Right atrium auricular region (tissue), 2 donors: ENCODE results near the gene GNG7. TPM values are rescaled to one million over a fixed set of nuclear protein-coding genes. Genes with fewer than 3 reads are reported as not detected.
"Not testable (repeated sequence)": the region's sequence is repeated elsewhere in the genome, so short reads cannot be mapped to it uniquely, and the experiment has no call there.

ENCODE experiments used
- DNase-seq: peaks from one replicate; pipeline ENCODE4 v3.0.0-alpha.2; 2019; ENCODE audit warnings: low spot score
- H3K27ac ChIP-seq, 2 donors: fragments of 200-600 bp; sonication (generic); 1 replicate in 1 of 2; 2 replicates in 1 of 2; pipeline ENCODE4 v1.5.1; 2016 to 2019
- H3K27me3 ChIP-seq, 2 donors: fragments of 200-600 bp; sonication (generic); one replicate each; pipeline versions ENCODE4 v1.5.1 to v1.6.0; 2017 to 2019
- H3K36me3 ChIP-seq: fragments of 200-600 bp; sonication (generic); one replicate; pipeline ENCODE4 v1.5.1; 2016
- H3K4me1 ChIP-seq, 2 donors: fragments of 200-600 bp; sonication (generic); one replicate each; pipeline versions ENCODE4 v1.5.1 to v1.6.0; 2017 to 2019
- H3K4me3 ChIP-seq, 2 donors: fragments of 200-600 bp; sonication (generic); 1 replicate in 1 of 2; 2 replicates in 1 of 2; pipeline ENCODE4 v1.5.1; 2017 to 2019; ENCODE audit warnings: mild to moderate bottlenecking in 1 of 2, moderate library complexity in 1 of 2
- H3K9me3 ChIP-seq, 2 donors: fragments of 200-600 bp; sonication (generic); one replicate each; pipeline ENCODE4 v1.5.1; 2019
- total RNA-seq, 2 donors: library from RNA; depleted of rRNA; stranded (reverse); fragments of >200 nt; gene quantifications; one replicate each; pipeline ENCODE4 v1.1.0, GENCODE V29; 2016
- TF ChIP-seq, protein P1 (sequence below), 2 donors: fragments of 200-600 bp; sonication (generic); IDR thresholded peaks; one replicate each; pipeline ENCODE4 v1.5.1; 2019; ENCODE audit warnings: antibody characterized with exemption in 2 of 2

GNG7 gene
- total RNA-seq, 2 donors from 2014 or later = 18.0 to 22.8 TPM

DNA sequence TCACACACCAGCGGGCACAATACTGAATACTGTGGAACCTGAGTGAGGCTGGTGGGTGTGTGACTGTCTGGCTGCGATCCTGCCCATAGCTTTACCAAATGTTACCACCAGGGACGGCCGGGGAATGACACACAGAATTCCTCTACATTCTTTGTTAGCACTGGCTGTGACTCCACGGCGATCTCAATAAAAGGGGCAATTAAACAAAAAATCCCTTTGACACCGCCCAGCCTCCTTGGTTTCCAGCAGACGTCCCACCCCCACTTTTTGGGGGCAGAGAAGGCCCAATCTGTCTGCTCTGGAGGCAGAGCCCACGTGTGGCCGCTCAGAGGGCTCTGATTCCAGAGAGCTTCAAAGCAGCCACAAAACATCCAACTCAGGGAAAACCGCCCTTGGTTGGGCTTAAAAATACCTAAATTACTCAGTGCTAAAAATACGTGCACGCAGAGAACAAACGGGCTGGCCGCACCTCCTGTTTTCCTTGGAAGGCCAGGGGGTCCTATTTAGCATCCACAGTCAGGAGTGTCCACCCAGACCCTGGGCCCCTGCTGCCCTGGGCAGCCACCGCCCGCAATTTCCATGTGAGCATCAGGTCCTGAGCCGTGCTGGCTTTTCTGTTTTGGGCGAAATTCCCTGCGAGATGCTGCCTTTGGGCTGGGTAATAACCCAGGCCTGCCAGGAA lies 178.7 kb downstream of the GNG7 start:
- H3K4me1 ChIP-seq = peaks cover 0 to 24% of the 10 kb centered on the region in 2 donors
- no peaks in the 10 kb centered on the region for H3K36me3 ChIP-seq
- DNase-seq = no peak
- no peak overlapping the region for H3K4me3 ChIP-seq
- no peaks in the 10 kb centered on the region for H3K9me3 ChIP-seq
- no peak overlapping the region for H3K27ac ChIP-seq
- TF ChIP-seq, protein P1, sequence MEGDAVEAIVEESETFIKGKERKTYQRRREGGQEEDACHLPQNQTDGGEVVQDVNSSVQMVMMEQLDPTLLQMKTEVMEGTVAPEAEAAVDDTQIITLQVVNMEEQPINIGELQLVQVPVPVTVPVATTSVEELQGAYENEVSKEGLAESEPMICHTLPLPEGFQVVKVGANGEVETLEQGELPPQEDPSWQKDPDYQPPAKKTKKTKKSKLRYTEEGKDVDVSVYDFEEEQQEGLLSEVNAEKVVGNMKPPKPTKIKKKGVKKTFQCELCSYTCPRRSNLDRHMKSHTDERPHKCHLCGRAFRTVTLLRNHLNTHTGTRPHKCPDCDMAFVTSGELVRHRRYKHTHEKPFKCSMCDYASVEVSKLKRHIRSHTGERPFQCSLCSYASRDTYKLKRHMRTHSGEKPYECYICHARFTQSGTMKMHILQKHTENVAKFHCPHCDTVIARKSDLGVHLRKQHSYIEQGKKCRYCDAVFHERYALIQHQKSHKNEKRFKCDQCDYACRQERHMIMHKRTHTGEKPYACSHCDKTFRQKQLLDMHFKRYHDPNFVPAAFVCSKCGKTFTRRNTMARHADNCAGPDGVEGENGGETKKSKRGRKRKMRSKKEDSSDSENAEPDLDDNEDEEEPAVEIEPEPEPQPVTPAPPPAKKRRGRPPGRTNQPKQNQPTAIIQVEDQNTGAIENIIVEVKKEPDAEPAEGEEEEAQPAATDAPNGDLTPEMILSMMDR (IDR thresholded peaks at IDR 0.05) = no peak
- H3K27me3 ChIP-seq = no peaks in the 10 kb centered on the region

GRCh38 chr19:2519482-2519881 lies 183.0 kb downstream of the GNG7 start:
- no peak overlapping the region for H3K4me3 ChIP-seq
- H3K36me3 ChIP-seq = no peaks in the 10 kb centered on the region
- peaks cover 0 to 24% of the 10 kb centered on the region in 2 donors for H3K4me1 ChIP-seq
- H3K27me3 ChIP-seq = no peaks in the 10 kb centered on the region
- H3K9me3 ChIP-seq = no peaks in the 10 kb centered on the region
- DNase-seq = no peak
- H3K27ac ChIP-seq = no peak overlapping the region
- TF ChIP-seq, protein P1 (IDR thresholded peaks at IDR 0.05) = no peak

DNA sequence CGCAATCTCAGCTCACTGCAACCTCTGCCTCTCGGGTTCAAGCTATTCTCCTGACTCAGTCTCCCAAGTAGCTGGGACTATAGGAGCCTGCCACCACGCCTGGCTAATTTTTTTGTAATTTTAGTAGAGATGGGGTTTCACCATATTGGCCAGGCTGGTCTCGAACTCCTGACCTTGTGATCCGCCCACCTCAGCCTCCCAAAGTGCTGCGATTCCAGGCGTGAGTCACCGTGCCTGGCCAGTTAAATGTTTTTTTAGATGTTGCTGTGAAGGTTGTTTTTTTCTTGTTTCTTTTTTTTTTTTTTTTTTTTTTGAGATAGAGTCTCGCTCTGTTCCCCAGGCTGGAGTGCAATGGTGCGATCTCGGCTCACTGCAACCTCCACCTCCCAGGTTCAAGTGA lies 183.6 kb downstream of the GNG7 start:
- H3K4me1 ChIP-seq = peaks cover 0 to 21% of the 10 kb centered on the region in 2 donors
- not testable (repeated sequence) for H3K4me3 ChIP-seq, H3K27me3 ChIP-seq, H3K9me3 ChIP-seq, H3K36me3 ChIP-seq, DNase-seq
- peak overlapping the region in 1 of 2 donors; percentile 72 for H3K27ac ChIP-seq

GRCh38 chr19:2517881-2518601 lies 184.5 kb downstream of the GNG7 start:
- Histone ChIP-seq H3K27me3 (no peaks in the 10 kb centered on the region), H3K27ac (peak overlapping the region; percentile 42 to 72), H3K4me1 (peaks cover 0 to 16% of the 10 kb centered on the region in 2 donors), H3K9me3 (no peaks in the 10 kb centered on the region), H3K4me3 (no peak overlapping the region), H3K36me3 (no peaks in the 10 kb centered on the region)
- no peak for DNase-seq
- TF ChIP-seq, protein P1 (IDR thresholded peaks at IDR 0.05) = no peak

GRCh38 chr19:2516727-2517126 lies 185.8 kb downstream of the GNG7 start:
- Histone ChIP-seq H3K4me3 (no peak overlapping the region), H3K27me3 (no peaks in the 10 kb centered on the region), H3K27ac (no peak overlapping the region), H3K9me3 (no peaks in the 10 kb centered on the region), H3K36me3 (no peaks in the 10 kb centered on the region), H3K4me1 (peaks cover 0 to 23% of the 10 kb centered on the region in 2 donors)
- DNase-seq = no peak
- TF ChIP-seq, protein P1 (IDR thresholded peaks at IDR 0.05) = no peak

DNA sequence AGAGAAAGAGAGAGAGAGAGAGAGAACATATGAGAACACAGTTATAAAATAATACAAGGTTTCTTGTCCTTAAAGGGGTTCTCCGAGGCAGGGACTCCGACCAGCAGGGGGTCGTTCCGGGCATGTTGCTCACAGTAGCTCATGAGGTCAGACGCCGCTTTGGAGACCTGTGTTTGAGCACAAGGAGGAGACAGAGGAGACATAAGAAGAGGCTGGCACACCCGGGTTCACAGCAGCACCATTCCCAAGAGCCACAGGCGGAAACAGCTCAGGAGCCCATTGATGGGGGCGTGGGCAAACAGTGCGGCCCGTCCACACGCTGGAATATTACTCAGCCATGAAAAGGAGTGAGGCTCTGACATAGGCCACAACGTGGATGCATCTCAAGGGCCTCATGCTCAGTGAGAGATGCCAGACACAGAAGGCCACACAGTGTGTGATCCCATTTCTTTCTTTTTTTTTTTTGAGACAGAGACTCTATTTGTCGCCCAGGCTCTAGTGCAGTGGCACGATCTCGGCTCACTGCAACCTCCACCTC lies 187.4 kb downstream of the GNG7 start:
- no peaks in the 10 kb centered on the region for H3K9me3 ChIP-seq
- TF ChIP-seq, protein P1 (IDR thresholded peaks at IDR 0.05) = no peak
- DNase-seq = no peak
- H3K27me3 ChIP-seq = no peaks in the 10 kb centered on the region
- H3K36me3 ChIP-seq = no peaks in the 10 kb centered on the region
- no peak overlapping the region for H3K4me3 ChIP-seq
- H3K27ac ChIP-seq = no peak overlapping the region
- H3K4me1 ChIP-seq = peaks cover 0 to 19% of the 10 kb centered on the region in 2 donors
